Loucy (cell line): ENCODE measurements around the gene LEUTX.

ENCODE experiments used
- H2AFZ ChIP-seq: fragments of 200-600 bp; sonication (generic); 2 replicates; pipeline ENCODE4 v1.6.0; 2016; ENCODE audit warnings: antibody characterized with exemption, mild to moderate bottlenecking, low read length, moderate library complexity
- H3F3A ChIP-seq: fragments of 200-600 bp; 2 replicates; pipeline ENCODE4 v1.6.0; 2016; ENCODE audit warnings: antibody characterized with exemption, low read depth, mild to moderate bottlenecking
- H3K27me3 ChIP-seq: fragments of 200-600 bp; sonication (generic); 2 replicates; pipeline ENCODE4 v1.6.1; 2014; ENCODE audit warnings: low read length, mild to moderate bottlenecking; ENCODE audit not compliant: insufficient read depth, poor library complexity, severe bottlenecking
- H3K36me3 ChIP-seq: fragments of 200-600 bp; sonication (generic); 2 replicates; pipeline ENCODE4 v1.6.1; 2016; ENCODE audit warnings: low read length; ENCODE audit not compliant: insufficient read depth
- H3K4me1 ChIP-seq: fragments of 200-600 bp; sonication (generic); 2 replicates; pipeline ENCODE4 v1.5.1; 2014; ENCODE audit warnings: low read length, mild to moderate bottlenecking; ENCODE audit not compliant: insufficient read depth, poor library complexity, severe bottlenecking
- H3K4me2 ChIP-seq: fragments of 200-600 bp; sonication (generic); 2 replicates; pipeline ENCODE4 v1.6.0; 2014; ENCODE audit warnings: antibody characterized with exemption, low read length, low read depth, mild to moderate bottlenecking; ENCODE audit not compliant: poor library complexity, severe bottlenecking
- H3K4me3 ChIP-seq: fragments of 200-600 bp; sonication (generic); 2 replicates; pipeline ENCODE4 v1.5.1; 2014; ENCODE audit warnings: low read length, mild to moderate bottlenecking, mixed read lengths; ENCODE audit not compliant: poor library complexity, severe bottlenecking
- H3K79me2 ChIP-seq: fragments of 200-600 bp; sonication (generic); 2 replicates; pipeline ENCODE4 v1.6.1; 2014; ENCODE audit warnings: low read length; ENCODE audit not compliant: insufficient read depth
- H3K9ac ChIP-seq: fragments of 200-600 bp; sonication (generic); 2 replicates; pipeline ENCODE4 v1.6.0; 2014; ENCODE audit warnings: mild to moderate bottlenecking, low read depth, low read length, moderate library complexity; ENCODE audit not compliant: poor library complexity, severe bottlenecking
- H3K9me2 ChIP-seq: fragments of 200-600 bp; sonication (generic); replicated peaks from 2 replicates; pipeline ENCODE4 v1.6.1; 2016; ENCODE audit warnings: low read depth, low read length, mixed read lengths
- H3K9me3 ChIP-seq: fragments of 200-600 bp; sonication (generic); 2 replicates; pipeline ENCODE4 v1.6.1; 2014; ENCODE audit warnings: mild to moderate bottlenecking, antibody characterized with exemption, low read length, low read depth; ENCODE audit not compliant: insufficient read depth
- H4K20me1 ChIP-seq: fragments of 200-600 bp; sonication (generic); 2 replicates; pipeline ENCODE4 v1.6.0; 2014; ENCODE audit warnings: antibody characterized with exemption, low read length, mild to moderate bottlenecking; ENCODE audit not compliant: insufficient read depth, poor library complexity, severe bottlenecking
- CTCF ChIP-seq: fragments of 200-600 bp; sonication (generic); conservative IDR thresholded peaks from 2 replicates; pipeline ENCODE4 v1.5.1; 2014; ENCODE audit warnings: mild to moderate bottlenecking, antibody characterized with exemption, low read length
- EZH2phosphoT487 ChIP-seq: fragments of 200-600 bp; IDR thresholded peaks from 2 replicates; pipeline ENCODE4 v1.6.1; 2018; ENCODE audit warnings: antibody characterized with exemption, mild to moderate bottlenecking, moderate library complexity, borderline replicate concordance

The LEUTX gene

DNA sequence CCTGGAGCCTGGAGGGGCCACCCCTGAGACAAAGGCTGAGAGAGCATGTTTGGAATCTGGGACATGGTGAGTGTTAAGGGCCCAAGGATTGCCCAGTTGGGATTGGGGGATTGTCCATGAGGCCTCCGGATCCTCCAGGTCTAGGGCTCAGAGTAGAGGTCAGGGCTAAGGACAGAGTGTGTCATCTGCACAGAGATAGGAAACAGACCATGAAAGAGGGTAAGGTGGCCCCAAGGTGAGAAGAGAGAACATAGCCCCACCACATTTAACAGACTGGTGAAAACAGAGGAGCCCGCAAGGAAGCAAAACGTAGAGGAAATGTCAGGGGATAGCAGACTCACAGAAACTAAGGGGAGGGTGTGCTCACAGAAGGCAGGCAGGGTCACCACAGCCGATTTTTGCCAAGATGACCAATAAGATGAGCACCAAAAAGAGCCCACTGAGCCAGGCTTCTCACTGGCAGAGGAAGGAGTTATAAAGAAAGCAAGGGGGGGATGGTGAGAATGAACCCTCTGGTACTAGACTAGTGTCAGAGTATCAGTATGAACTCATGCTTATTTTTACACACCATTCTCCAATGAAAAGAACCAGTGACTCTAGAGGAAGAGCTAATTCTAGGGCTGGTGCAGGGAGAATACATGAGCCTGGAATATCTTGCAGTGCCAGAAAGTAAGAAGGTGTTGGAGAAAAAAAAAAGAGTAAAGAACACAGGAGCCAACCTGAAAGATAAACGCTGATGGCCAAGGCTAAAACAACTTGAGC is 37.8 kb downstream of the LEUTX start:
- H3K9ac ChIP-seq: no peak overlapping the region
- H3K4me1 ChIP-seq: no peaks in the 10 kb centered on the region
- H3K4me2 ChIP-seq: no peak overlapping the region
- no peaks in the 10 kb centered on the region for H3K36me3 ChIP-seq
- TF ChIP-seq CTCF: no peak
- no peak for TF ChIP-seq EZH2phosphoT487
- H3K9me2 ChIP-seq: no peaks in the 10 kb centered on the region
- H3K4me3 ChIP-seq: no peak overlapping the region
- H3K27me3 ChIP-seq: no peaks in the 10 kb centered on the region
- no peaks in the 10 kb centered on the region for H3F3A ChIP-seq
- no peaks in the 10 kb centered on the region for H3K9me3 ChIP-seq
- no peaks in the 10 kb centered on the region for H3K79me2 ChIP-seq
- H4K20me1 ChIP-seq: no peaks in the 10 kb centered on the region
- no peak overlapping the region for H2AFZ ChIP-seq

DNA sequence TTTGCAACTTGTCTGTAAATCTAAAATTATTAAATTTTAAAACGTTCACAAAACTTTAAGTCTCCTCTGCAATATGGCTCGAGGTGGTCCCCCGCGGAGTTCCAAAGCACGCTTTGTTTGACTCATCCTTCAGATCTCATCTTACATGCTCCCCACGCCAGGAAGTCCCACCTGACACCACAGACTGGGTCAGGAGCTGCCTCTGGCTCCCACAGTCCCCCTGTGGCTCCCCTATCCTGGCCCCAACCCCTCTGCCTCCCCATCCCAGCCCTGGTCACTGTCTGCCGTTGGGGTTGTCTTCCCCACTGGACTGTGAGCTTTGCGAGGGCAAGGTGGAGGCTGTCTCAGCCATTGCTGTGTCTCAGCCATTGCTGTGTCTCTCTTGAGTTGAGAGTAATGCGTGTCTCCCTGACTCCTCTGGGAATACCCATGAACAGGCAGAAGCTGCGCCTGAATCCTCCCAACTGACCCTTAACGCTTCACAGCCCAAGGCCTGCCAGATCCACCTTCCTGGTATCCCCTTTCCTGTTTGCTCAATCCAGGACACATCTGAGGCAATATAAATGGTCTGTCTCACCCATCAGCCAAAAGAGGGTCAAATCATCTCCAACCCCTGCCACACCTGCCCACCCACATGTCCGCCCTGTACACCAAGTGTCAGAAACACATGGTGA is 39.4 kb downstream of the LEUTX start:
- Histone ChIP-seq H3K4me1 (peaks cover 3% of the 10 kb centered on the region), H3K4me2 (no peak overlapping the region), H3K36me3 (no peaks in the 10 kb centered on the region), H3K79me2 (no peaks in the 10 kb centered on the region), H3K27me3 (no peaks in the 10 kb centered on the region), H2AFZ (no peak overlapping the region), H3K9me3 (no peaks in the 10 kb centered on the region), H3K9me2 (no peaks in the 10 kb centered on the region), H3K9ac (no peak overlapping the region), H3K4me3 (no peak overlapping the region), H3F3A (no peaks in the 10 kb centered on the region), H4K20me1 (no peaks in the 10 kb centered on the region)
- TF ChIP-seq CTCF (no peak), EZH2phosphoT487 (no peak)

DNA sequence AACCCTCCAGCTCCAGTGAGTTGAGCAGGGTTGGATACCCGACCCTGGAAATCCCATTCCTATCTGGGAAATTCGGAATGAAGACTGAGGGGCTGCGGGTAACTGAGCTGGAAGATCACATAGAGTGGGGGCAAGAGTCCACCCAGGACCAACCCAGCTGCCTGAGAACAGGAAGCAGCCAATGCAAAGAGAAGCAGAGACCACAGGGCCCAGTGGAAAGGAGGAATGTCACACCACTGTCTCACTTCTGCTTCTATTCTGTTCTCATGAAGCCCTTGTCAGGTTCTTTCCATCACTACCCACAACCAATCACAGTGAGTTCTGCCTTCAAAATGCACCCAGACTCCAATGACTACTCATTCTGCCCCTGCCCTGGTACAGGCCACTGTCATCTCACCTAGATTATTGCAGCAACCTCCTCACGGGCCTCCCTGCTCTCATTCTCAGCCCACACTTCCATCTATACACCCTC is 40.0 kb downstream of the LEUTX start:
- Histone ChIP-seq H3K4me2 (no peak overlapping the region), H3K9me2 (no peaks in the 10 kb centered on the region), H2AFZ (no peak overlapping the region)

More for the DNA sequence above, 40.0 kb downstream of the LEUTX start:
- peaks cover 1% of the 10 kb centered on the region; the same call in 1 of the 2 replicates for H3K79me2 ChIP-seq
- no peaks in the 10 kb centered on the region for H3K27me3 ChIP-seq
- no peaks in the 10 kb centered on the region for H4K20me1 ChIP-seq
- no peaks in the 10 kb centered on the region for H3F3A ChIP-seq
- H3K9me3 ChIP-seq: no peaks in the 10 kb centered on the region
- H3K36me3 ChIP-seq: no peaks in the 10 kb centered on the region
- no peak overlapping the region for H3K9ac ChIP-seq
- peaks cover 6% of the 10 kb centered on the region for H3K4me1 ChIP-seq
- TF ChIP-seq CTCF: no peak
- H3K4me3 ChIP-seq: no peak overlapping the region
